ENCODE results near the gene ACACB.

The ACACB gene

GRCh38 chr12:109156036-109156435 lies 39.6 kb downstream of the ACACB start:
- Histone ChIP-seq H3K4me3 (ENCODE audit: insufficient read depth, low read depth, low read length, poor library complexity, severe bottlenecking) (no peak overlapping the region), H3K4me1 (ENCODE audit: control insufficient read depth, insufficient read depth, low read length, poor library complexity, severe bottlenecking) (peaks cover 11% of the 10 kb centered on the region), H3K36me3 (ENCODE audit: control insufficient read depth, insufficient read depth, low read length) (no peaks in the 10 kb centered on the region), H3K27me3 (replicated peaks; ENCODE audit: control insufficient read depth, insufficient read depth, low read length, poor library complexity, severe bottlenecking) (no peaks in the 10 kb centered on the region), H3K27ac (ENCODE audit: insufficient read depth, low read length, poor library complexity, severe bottlenecking) (no peak overlapping the region), H3K9me3 (ENCODE audit: control insufficient read depth, low read length) (no peaks in the 10 kb centered on the region)
- no peak for DNase-seq

GRCh38 chr12:109156586-109156985 lies 40.2 kb downstream of the ACACB start:
- H3K4me1 ChIP-seq (ENCODE audit: control insufficient read depth, insufficient read depth, low read length, poor library complexity, severe bottlenecking) = peaks cover 11% of the 10 kb centered on the region
- H3K36me3 ChIP-seq (ENCODE audit: control insufficient read depth, insufficient read depth, low read length) = no peaks in the 10 kb centered on the region
- H3K27me3 ChIP-seq (replicated peaks; ENCODE audit: control insufficient read depth, insufficient read depth, low read length, poor library complexity, severe bottlenecking) = no peaks in the 10 kb centered on the region
- no peak overlapping the region for H3K27ac ChIP-seq (ENCODE audit: insufficient read depth, low read length, poor library complexity, severe bottlenecking)
- DNase-seq = no peak
- no peaks in the 10 kb centered on the region for H3K9me3 ChIP-seq (ENCODE audit: control insufficient read depth, low read length)
- H3K4me3 ChIP-seq (ENCODE audit: insufficient read depth, low read depth, low read length, poor library complexity, severe bottlenecking) = no peak overlapping the region

DNA sequence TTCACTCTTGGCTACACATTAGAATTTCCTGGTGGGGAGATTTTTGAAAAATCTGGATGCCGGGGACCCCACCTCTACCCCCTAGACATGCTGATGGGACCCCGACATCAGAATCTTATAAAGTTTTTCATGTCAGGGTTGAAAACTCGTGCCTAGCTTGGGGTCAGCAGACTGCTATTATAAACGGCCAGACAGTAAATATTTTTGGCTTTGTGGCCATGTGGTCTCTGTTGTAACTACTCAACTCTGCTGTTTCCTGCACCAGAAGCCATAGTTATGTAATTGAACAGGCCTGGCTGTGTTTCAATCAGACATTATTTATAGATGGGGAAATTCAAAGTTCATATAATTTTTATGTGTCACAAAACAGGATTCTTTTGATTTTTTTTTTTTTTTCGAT lies 41.6 kb downstream of the ACACB start:
- Histone ChIP-seq H3K9me3 (ENCODE audit: control insufficient read depth, low read length) (no peaks in the 10 kb centered on the region), H3K27me3 (replicated peaks; ENCODE audit: control insufficient read depth, insufficient read depth, low read length, poor library complexity, severe bottlenecking) (no peaks in the 10 kb centered on the region), H3K4me1 (ENCODE audit: control insufficient read depth, insufficient read depth, low read length, poor library complexity, severe bottlenecking) (peaks cover 11% of the 10 kb centered on the region), H3K27ac (ENCODE audit: insufficient read depth, low read length, poor library complexity, severe bottlenecking) (no peak overlapping the region), H3K4me3 (ENCODE audit: insufficient read depth, low read depth, low read length, poor library complexity, severe bottlenecking) (no peak overlapping the region), H3K36me3 (ENCODE audit: control insufficient read depth, insufficient read depth, low read length) (no peaks in the 10 kb centered on the region)
- no peak for DNase-seq

- no peaks in the 10 kb centered on the region for H3K36me3 ChIP-seq (ENCODE audit: control insufficient read depth, insufficient read depth, low read length)
- H3K4me1 ChIP-seq (ENCODE audit: control insufficient read depth, insufficient read depth, low read length, poor library complexity, severe bottlenecking) = peaks cover 1% of the 10 kb centered on the region
- no peak for DNase-seq
- H3K27ac ChIP-seq (ENCODE audit: insufficient read depth, low read length, poor library complexity, severe bottlenecking) = no peak overlapping the region
- no peaks in the 10 kb centered on the region for H3K27me3 ChIP-seq (replicated peaks; ENCODE audit: control insufficient read depth, insufficient read depth, low read length, poor library complexity, severe bottlenecking)
- H3K4me3 ChIP-seq (ENCODE audit: insufficient read depth, low read depth, low read length, poor library complexity, severe bottlenecking) = no peak overlapping the region
- H3K9me3 ChIP-seq (ENCODE audit: control insufficient read depth, low read length) = no peaks in the 10 kb centered on the region
These were observed 44.0 kb downstream of the ACACB start for GRCh38 chr12:109160433-109160832.

- DNase-seq = no peak
- H3K9me3 ChIP-seq (ENCODE audit: control insufficient read depth, low read length) = no peaks in the 10 kb centered on the region
- H3K27me3 ChIP-seq (replicated peaks; ENCODE audit: control insufficient read depth, insufficient read depth, low read length, poor library complexity, severe bottlenecking) = no peaks in the 10 kb centered on the region
- no peak overlapping the region for H3K27ac ChIP-seq (ENCODE audit: insufficient read depth, low read length, poor library complexity, severe bottlenecking)
- no peaks in the 10 kb centered on the region for H3K4me1 ChIP-seq (ENCODE audit: control insufficient read depth, insufficient read depth, low read length, poor library complexity, severe bottlenecking)
- no peaks in the 10 kb centered on the region for H3K36me3 ChIP-seq (ENCODE audit: control insufficient read depth, insufficient read depth, low read length)
- no peak overlapping the region for H3K4me3 ChIP-seq (ENCODE audit: insufficient read depth, low read depth, low read length, poor library complexity, severe bottlenecking)
These were observed 44.5 kb downstream of the ACACB start for GRCh38 chr12:109160873-109161272.

- no peaks in the 10 kb centered on the region for H3K4me1 ChIP-seq (ENCODE audit: control insufficient read depth, insufficient read depth, low read length, poor library complexity, severe bottlenecking)
- DNase-seq = no peak
- no peaks in the 10 kb centered on the region for H3K9me3 ChIP-seq (ENCODE audit: control insufficient read depth, low read length)
- H3K27me3 ChIP-seq (replicated peaks; ENCODE audit: control insufficient read depth, insufficient read depth, low read length, poor library complexity, severe bottlenecking) = no peaks in the 10 kb centered on the region
- no peak overlapping the region for H3K27ac ChIP-seq (ENCODE audit: insufficient read depth, low read length, poor library complexity, severe bottlenecking)
- H3K4me3 ChIP-seq (ENCODE audit: insufficient read depth, low read depth, low read length, poor library complexity, severe bottlenecking) = no peak overlapping the region
- H3K36me3 ChIP-seq (ENCODE audit: control insufficient read depth, insufficient read depth, low read length) = no peaks in the 10 kb centered on the region
These were observed 46.2 kb downstream of the ACACB start for GRCh38 chr12:109162551-109162950.

DNA sequence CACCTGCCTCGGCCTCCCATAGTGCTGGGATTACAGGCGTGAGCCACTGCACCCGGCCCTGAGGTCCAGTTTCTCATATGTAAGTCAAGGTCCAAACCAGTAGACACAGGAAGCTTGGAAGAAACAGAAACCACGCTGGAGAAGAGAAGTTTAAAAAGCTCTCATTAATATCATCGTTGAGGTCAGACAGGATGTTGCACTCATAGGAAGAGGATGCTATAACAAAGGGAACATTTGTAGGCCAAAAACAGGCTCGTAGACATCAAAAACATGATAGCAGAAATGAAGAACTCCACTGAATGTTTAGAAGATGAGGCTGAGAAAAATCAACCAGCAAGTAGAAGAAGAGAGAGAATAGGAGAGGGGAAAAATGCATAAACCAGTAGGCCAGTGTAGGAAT lies 46.8 kb downstream of the ACACB start:
- Histone ChIP-seq H3K27me3 (replicated peaks; ENCODE audit: control insufficient read depth, insufficient read depth, low read length, poor library complexity, severe bottlenecking) (no peaks in the 10 kb centered on the region), H3K4me3 (ENCODE audit: insufficient read depth, low read depth, low read length, poor library complexity, severe bottlenecking) (no peak overlapping the region), H3K4me1 (ENCODE audit: control insufficient read depth, insufficient read depth, low read length, poor library complexity, severe bottlenecking) (no peaks in the 10 kb centered on the region), H3K27ac (ENCODE audit: insufficient read depth, low read length, poor library complexity, severe bottlenecking) (no peak overlapping the region), H3K9me3 (ENCODE audit: control insufficient read depth, low read length) (no peaks in the 10 kb centered on the region), H3K36me3 (ENCODE audit: control insufficient read depth, insufficient read depth, low read length) (no peaks in the 10 kb centered on the region)
- no peak for DNase-seq

DNA sequence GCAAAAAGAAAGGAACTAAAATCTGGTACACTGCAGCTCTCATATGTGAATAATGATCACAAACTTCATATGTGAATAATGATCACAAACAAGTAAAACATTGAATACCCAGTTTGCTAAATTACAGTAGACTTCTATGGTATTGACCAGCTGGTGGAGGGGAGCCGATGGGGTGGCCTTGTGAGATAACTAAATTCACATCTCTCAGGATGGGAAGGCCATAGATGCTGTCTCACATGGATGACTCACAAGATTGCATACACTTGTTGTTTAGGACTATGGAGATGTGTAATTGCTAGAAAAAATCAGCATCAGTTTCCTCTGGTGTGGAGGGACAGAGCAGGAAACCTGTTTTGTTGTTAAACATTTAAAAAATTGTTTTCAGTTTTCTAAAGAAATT lies 49.2 kb downstream of the ACACB start:
- no peaks in the 10 kb centered on the region for H3K9me3 ChIP-seq (ENCODE audit: control insufficient read depth, low read length)
- no peaks in the 10 kb centered on the region for H3K4me1 ChIP-seq (ENCODE audit: control insufficient read depth, insufficient read depth, low read length, poor library complexity, severe bottlenecking)
- DNase-seq = no peak
- no peaks in the 10 kb centered on the region for H3K27me3 ChIP-seq (replicated peaks; ENCODE audit: control insufficient read depth, insufficient read depth, low read length, poor library complexity, severe bottlenecking)
- H3K36me3 ChIP-seq (ENCODE audit: control insufficient read depth, insufficient read depth, low read length) = no peaks in the 10 kb centered on the region
- H3K4me3 ChIP-seq (ENCODE audit: insufficient read depth, low read depth, low read length, poor library complexity, severe bottlenecking) = no peak overlapping the region
- no peak overlapping the region for H3K27ac ChIP-seq (ENCODE audit: insufficient read depth, low read length, poor library complexity, severe bottlenecking)

- Histone ChIP-seq H3K27me3 (replicated peaks; ENCODE audit: control insufficient read depth, insufficient read depth, low read length, poor library complexity, severe bottlenecking) (no peaks in the 10 kb centered on the region), H3K36me3 (ENCODE audit: control insufficient read depth, insufficient read depth, low read length) (no peaks in the 10 kb centered on the region), H3K9me3 (ENCODE audit: control insufficient read depth, low read length) (no peaks in the 10 kb centered on the region), H3K27ac (ENCODE audit: insufficient read depth, low read length, poor library complexity, severe bottlenecking) (no peak overlapping the region), H3K4me3 (ENCODE audit: insufficient read depth, low read depth, low read length, poor library complexity, severe bottlenecking) (no peak overlapping the region), H3K4me1 (ENCODE audit: control insufficient read depth, insufficient read depth, low read length, poor library complexity, severe bottlenecking) (no peaks in the 10 kb centered on the region)
- no peak for DNase-seq
These were observed 50.0 kb downstream of the ACACB start for GRCh38 chr12:109166371-109166770.

GRCh38 chr12:109167781-109168180 lies 51.4 kb downstream of the ACACB start:
- Histone ChIP-seq H3K36me3 (ENCODE audit: control insufficient read depth, insufficient read depth, low read length) (peaks cover 12% of the 10 kb centered on the region), H3K4me1 (ENCODE audit: control insufficient read depth, insufficient read depth, low read length, poor library complexity, severe bottlenecking) (no peaks in the 10 kb centered on the region), H3K27ac (ENCODE audit: insufficient read depth, low read length, poor library complexity, severe bottlenecking) (no peak overlapping the region), H3K9me3 (ENCODE audit: control insufficient read depth, low read length) (no peaks in the 10 kb centered on the region), H3K27me3 (replicated peaks; ENCODE audit: control insufficient read depth, insufficient read depth, low read length, poor library complexity, severe bottlenecking) (no peaks in the 10 kb centered on the region), H3K4me3 (ENCODE audit: insufficient read depth, low read depth, low read length, poor library complexity, severe bottlenecking) (no peak overlapping the region)
- DNase-seq = no peak

DNA sequence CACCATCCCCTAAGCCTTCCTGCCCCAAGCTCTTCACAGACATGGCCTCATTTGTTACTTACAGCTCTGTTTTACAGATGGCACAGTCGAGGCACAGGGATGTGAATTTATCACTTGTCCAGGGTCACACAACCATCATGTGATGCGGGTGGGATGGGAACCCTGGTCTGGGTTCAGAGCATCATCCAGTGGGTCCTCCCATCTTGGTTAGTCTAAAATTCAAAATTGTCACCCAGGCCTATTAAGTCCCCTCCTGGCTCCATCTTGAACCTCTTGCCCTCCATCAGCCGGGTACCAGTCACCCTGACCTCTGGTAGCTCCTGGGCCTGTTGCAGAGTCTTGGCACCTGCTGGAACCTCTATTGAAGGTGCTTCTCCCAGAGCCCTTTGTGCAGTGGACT lies 52.9 kb downstream of the ACACB start:
- peaks cover 12% of the 10 kb centered on the region for H3K36me3 ChIP-seq (ENCODE audit: control insufficient read depth, insufficient read depth, low read length)
- H3K4me1 ChIP-seq (ENCODE audit: control insufficient read depth, insufficient read depth, low read length, poor library complexity, severe bottlenecking) = no peaks in the 10 kb centered on the region
- DNase-seq = no peak
- H3K9me3 ChIP-seq (ENCODE audit: control insufficient read depth, low read length) = no peaks in the 10 kb centered on the region
- H3K27me3 ChIP-seq (replicated peaks; ENCODE audit: control insufficient read depth, insufficient read depth, low read length, poor library complexity, severe bottlenecking) = no peaks in the 10 kb centered on the region
- no peak overlapping the region for H3K4me3 ChIP-seq (ENCODE audit: insufficient read depth, low read depth, low read length, poor library complexity, severe bottlenecking)
- H3K27ac ChIP-seq (ENCODE audit: insufficient read depth, low read length, poor library complexity, severe bottlenecking) = no peak overlapping the region
